Measurements from ENCODE around the gene COPB2. TPM values are rescaled to one million over a fixed set of nuclear protein-coding genes. Genes with fewer than 3 reads are reported as not detected.

The COPB2 gene
- total RNA-seq, 6 donors from 2014 or later = 49.2 to 121 (median 102) TPM

DNA sequence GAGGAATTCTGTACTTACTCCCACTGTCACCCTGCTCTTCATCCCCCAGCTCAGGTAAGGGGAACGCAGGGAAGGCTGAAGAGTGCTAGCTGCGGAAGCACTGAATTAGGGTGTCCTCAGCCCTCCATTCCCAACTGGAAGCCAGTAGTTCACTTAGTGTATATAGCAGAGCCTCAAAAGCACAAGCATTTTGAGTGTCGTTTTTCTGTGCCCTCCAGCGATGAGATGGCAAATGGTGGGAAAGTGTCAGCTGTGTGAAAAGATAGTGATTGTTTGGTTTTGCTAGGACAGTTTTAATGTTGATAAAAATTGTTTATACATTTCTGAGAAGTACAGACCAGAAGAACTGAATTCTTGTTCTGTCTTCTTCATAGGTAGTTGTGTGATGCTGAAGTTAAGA is 34.8 kb downstream of the COPB2 start:
- ATAC-seq (ENCODE audit: low FRiP score in 2 of 2) (no peak), DNase-seq (no peak)
- Histone ChIP-seq H3K9me3 (no peaks in the 10 kb centered on the region), H3K4me3 (no peak overlapping the region), H3K27ac (no peak overlapping the region), H3K27me3 (no peaks in the 10 kb centered on the region), H3K4me1 (no peaks in the 10 kb centered on the region), H3K36me3 (peaks cover 46 to 100% (median 88%) of the 10 kb centered on the region in 4 donors)
- 93 to 96% methylated on average over 4 of the region's 4 CpGs for WGBS, 2 donors
- TF ChIP-seq POLR2A (IDR thresholded peaks at IDR 0.05) (no peak), EP300 (IDR thresholded peaks at IDR 0.05) (no peak), POLR2AphosphoS5 (IDR thresholded peaks at IDR 0.05) (no peak)
- TF ChIP-seq, protein P1, sequence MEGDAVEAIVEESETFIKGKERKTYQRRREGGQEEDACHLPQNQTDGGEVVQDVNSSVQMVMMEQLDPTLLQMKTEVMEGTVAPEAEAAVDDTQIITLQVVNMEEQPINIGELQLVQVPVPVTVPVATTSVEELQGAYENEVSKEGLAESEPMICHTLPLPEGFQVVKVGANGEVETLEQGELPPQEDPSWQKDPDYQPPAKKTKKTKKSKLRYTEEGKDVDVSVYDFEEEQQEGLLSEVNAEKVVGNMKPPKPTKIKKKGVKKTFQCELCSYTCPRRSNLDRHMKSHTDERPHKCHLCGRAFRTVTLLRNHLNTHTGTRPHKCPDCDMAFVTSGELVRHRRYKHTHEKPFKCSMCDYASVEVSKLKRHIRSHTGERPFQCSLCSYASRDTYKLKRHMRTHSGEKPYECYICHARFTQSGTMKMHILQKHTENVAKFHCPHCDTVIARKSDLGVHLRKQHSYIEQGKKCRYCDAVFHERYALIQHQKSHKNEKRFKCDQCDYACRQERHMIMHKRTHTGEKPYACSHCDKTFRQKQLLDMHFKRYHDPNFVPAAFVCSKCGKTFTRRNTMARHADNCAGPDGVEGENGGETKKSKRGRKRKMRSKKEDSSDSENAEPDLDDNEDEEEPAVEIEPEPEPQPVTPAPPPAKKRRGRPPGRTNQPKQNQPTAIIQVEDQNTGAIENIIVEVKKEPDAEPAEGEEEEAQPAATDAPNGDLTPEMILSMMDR (IDR thresholded peaks at IDR 0.05) = no peak

DNA sequence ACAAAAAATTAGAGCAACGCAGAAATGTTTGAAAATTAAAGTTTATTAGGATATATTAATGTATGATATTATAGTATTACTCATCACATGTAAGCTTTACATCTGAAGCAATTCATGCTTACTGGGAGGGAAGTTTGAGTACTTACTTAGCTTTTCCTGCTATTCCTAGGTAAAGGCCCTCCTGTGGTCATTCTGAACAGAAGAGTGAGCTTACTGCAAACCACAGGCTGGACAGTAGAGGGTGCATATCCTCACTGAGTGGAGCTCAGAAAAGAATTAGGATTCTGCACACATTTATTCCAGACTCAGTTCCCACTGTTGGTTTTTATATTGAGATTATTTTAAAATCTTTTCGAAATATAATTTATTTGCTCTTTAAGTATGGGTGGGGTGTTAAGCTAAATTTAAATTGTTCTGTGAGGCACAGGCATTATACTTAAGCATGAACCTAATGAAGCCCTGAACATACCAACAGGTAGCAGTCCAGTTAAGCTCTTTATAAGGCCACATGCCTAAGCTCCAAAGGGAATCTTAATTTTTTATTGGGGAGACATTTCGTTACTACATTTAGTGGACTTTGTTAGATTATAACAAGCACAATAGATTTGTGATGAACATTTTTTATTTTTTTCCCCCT is 35.4 kb downstream of the COPB2 start:
- Histone ChIP-seq H3K9me3 (no peaks in the 10 kb centered on the region), H3K4me1 (no peaks in the 10 kb centered on the region), H3K36me3 (peaks cover 46 to 100% (median 82%) of the 10 kb centered on the region in 4 donors), H3K27ac (no peak overlapping the region), H3K4me3 (no peak overlapping the region), H3K27me3 (no peaks in the 10 kb centered on the region)
- 74 to 87% methylated on average over 3 of the region's 3 CpGs for WGBS, 2 donors
- DNase-seq = no peak
- TF ChIP-seq, protein P1 (IDR thresholded peaks at IDR 0.05) = peak in 2 of 6 experiments; percentile 34 to 46
- no peak for TF ChIP-seq POLR2A (IDR thresholded peaks at IDR 0.05)
- no peak for TF ChIP-seq POLR2AphosphoS5 (IDR thresholded peaks at IDR 0.05)
- TF ChIP-seq EP300 (IDR thresholded peaks at IDR 0.05) = no peak
- peak in 1 of 2 donors; percentile 41 for ATAC-seq (ENCODE audit: low FRiP score in 2 of 2)

- Histone ChIP-seq H3K36me3 (peaks cover 9 to 54% (median 26%) of the 10 kb centered on the region in 4 donors), H3K4me1 (peaks cover 13 to 25% (median 18%) of the 10 kb centered on the region in 4 donors), H3K27me3 (no peaks in the 10 kb centered on the region), H3K9me3 (no peaks in the 10 kb centered on the region), H3K27ac (no peak overlapping the region), H3K4me3 (no peak overlapping the region)
- TF ChIP-seq, protein P1 (IDR thresholded peaks at IDR 0.05) = no peak
- TF ChIP-seq POLR2A (IDR thresholded peaks at IDR 0.05) (no peak), POLR2AphosphoS5 (IDR thresholded peaks at IDR 0.05) (no peak), EP300 (IDR thresholded peaks at IDR 0.05) (no peak)
- WGBS, 2 donors = 89 to 93% methylated on average over 2 of the region's 2 CpGs
- ATAC-seq (ENCODE audit: low FRiP score in 2 of 2) (no peak), DNase-seq (no peak)
Observed at GRCh38 chr3:139346771-139347170, 42.7 kb downstream of the COPB2 start.

GRCh38 chr3:139343895-139344856 is 45.3 kb downstream of the COPB2 start, which contains the start of gene MRPS22:
MRPS22 (plus strand) TSS chr3:139344020; CDS start chr3:139344027, 7 bp downstream.
- WGBS, 2 donors = 0 to 1% methylated on average over 20 to 36 of the region's 37 CpGs
- Histone ChIP-seq H3K4me3 (peak within 1 kb of the TSS; percentile 89 to 93 (median 91)), H3K9me3 (no peaks in the 10 kb centered on the region), H3K4me1 (peaks cover 13 to 25% (median 18%) of the 10 kb centered on the region in 4 donors), H3K36me3 (peaks cover under 1 to 28% (median 9%) of the 10 kb centered on the region in 4 donors), H3K27me3 (no peaks in the 10 kb centered on the region), H3K27ac (peak within 1 kb of the TSS; percentile 87 to 92 (median 91))
- ATAC-seq (ENCODE audit: low FRiP score in 2 of 2) = peak; percentile 94 to 97
- TF ChIP-seq, protein P1 (IDR thresholded peaks at IDR 0.05) = no peak
- peak in 3 of 4 donors; percentile 43 to 62 (median 52) for TF ChIP-seq POLR2A (IDR thresholded peaks at IDR 0.05)
- TF ChIP-seq EP300 (IDR thresholded peaks at IDR 0.05) = no peak
- peak; percentile 26 to 51 for TF ChIP-seq POLR2AphosphoS5 (IDR thresholded peaks at IDR 0.05)
- peak; percentile 88 to 89 for DNase-seq
